SK-N-SH (cell line): ENCODE results near the gene VANGL2. TPM values are rescaled to one million over a fixed set of nuclear protein-coding genes. Genes with fewer than 3 reads are reported as not detected.

Experiments
- CTCF ChIA-PET: fragments of 300-600, 350-600 bp; formaldehyde crosslinking; extraction: SDS; loops from one replicate; lab custom pipeline; 2021; lab: Yijun Ruan, JAX
- POLR2A ChIA-PET: fragments of 350-600 bp; sonication (Branson Sonifier 250); formaldehyde crosslinking; extraction: SDS; loops from one replicate; lab custom pipeline; 2020; ENCODE audit warnings: antibody characterized with exemption, inconsistent platforms; lab: Yijun Ruan, JAX
- DNase-seq: peaks from one replicate; pipeline ENCODE4 v3.0.0; 2012
- H2AFZ ChIP-seq: fragments of 200-600 bp; sonication (generic); 2 replicates; pipeline ENCODE4 v1.8.1; 2016; ENCODE audit warnings: antibody characterized with exemption, mild to moderate bottlenecking, low read depth
- H3F3A ChIP-seq: fragments of 200-600 bp; sonication (generic); replicated peaks from 2 replicates; pipeline ENCODE3; 2016; ENCODE audit warnings: antibody characterized with exemption, mild to moderate bottlenecking; ENCODE audit not compliant: insufficient read depth
- H3K27ac ChIP-seq, 2 experiments: fragments of 200-500 bp in 1 of 2; fragments of 200-600 bp in 1 of 2; sonication (Bioruptor generic) in 1 of 2; sonication (generic), shearing (Covaris generic) in 1 of 2; 2 replicates each; pipeline versions ENCODE4 v1.5.1 to v1.6.1; 2014 to 2016; ENCODE audit warnings: low read depth in 2 of 2, inconsistent platforms in 1 of 2, low read length in 1 of 2, mild to moderate bottlenecking in 1 of 2, mixed read lengths in 1 of 2
- H3K27me3 ChIP-seq: fragments of 200-600 bp; sonication (generic), shearing (Covaris generic); 2 replicates; pipeline ENCODE4 v1.6.1; 2016; ENCODE audit warnings: mixed run types; ENCODE audit not compliant: insufficient read depth
- H3K36me3 ChIP-seq, 2 experiments: fragments of 200-500 bp in 1 of 2; fragments of 200-600 bp in 1 of 2; sonication (Bioruptor generic) in 1 of 2; sonication (generic) in 1 of 2; replicated peaks in 1 of 2; 2 replicates each; pipeline versions ENCODE3 to v1.5.1; 2014 to 2016; ENCODE audit warnings: low read length in 1 of 2, mild to moderate bottlenecking in 1 of 2; ENCODE audit not compliant: insufficient read depth in 2 of 2, control insufficient read depth in 1 of 2
- H3K4me1 ChIP-seq, 2 experiments: fragments of 200-500 bp in 1 of 2; fragments of 200-600 bp in 1 of 2; sonication (Bioruptor generic) in 1 of 2; sonication (generic), shearing (Covaris generic) in 1 of 2; 2 replicates each; pipeline versions ENCODE4 v1.5.1 to v1.6.1; 2014 to 2016; ENCODE audit warnings: low read depth in 1 of 2, low read length in 1 of 2, mixed run types in 1 of 2; ENCODE audit not compliant: insufficient read depth in 2 of 2, control insufficient read depth in 1 of 2
- H3K4me2 ChIP-seq: fragments of 200-600 bp; sonication (generic), shearing (Covaris generic); 2 replicates; pipeline ENCODE4 v1.6.1; 2017; ENCODE audit warnings: mixed run types
- H3K4me3 ChIP-seq, 2 experiments: fragments of 200-500 bp in 1 of 2; fragments of 200-600 bp in 1 of 2; sonication (Bioruptor generic) in 1 of 2; sonication (generic), shearing (Covaris generic) in 1 of 2; 2 replicates each; pipeline versions ENCODE4 v1.5.1 to v1.8.1; 2014 to 2016; ENCODE audit warnings: low read depth in 2 of 2, inconsistent platforms in 1 of 2, low read length in 1 of 2, mild to moderate bottlenecking in 1 of 2, mixed read lengths in 1 of 2, moderate library complexity in 1 of 2
- H3K79me2 ChIP-seq: fragments of 200-600 bp; sonication (generic); 2 replicates; pipeline ENCODE4 v1.8.1; 2017; ENCODE audit warnings: mild to moderate bottlenecking; ENCODE audit not compliant: insufficient read depth
- H3K9ac ChIP-seq: fragments of 200-600 bp; sonication (generic); 2 replicates; pipeline ENCODE4 v1.6.1; 2017; ENCODE audit warnings: mixed run types
- H3K9me2 ChIP-seq: fragments of 200-600 bp; sonication (generic); 2 replicates; pipeline ENCODE4 v1.6.1; 2017; ENCODE audit warnings: mixed run types
- H3K9me3 ChIP-seq: fragments of 200-600 bp; sonication (generic); 2 replicates; pipeline ENCODE4 v1.6.1; 2017; ENCODE audit warnings: mixed run types, mild to moderate bottlenecking, moderate library complexity
- H4K20me1 ChIP-seq: fragments of 200-600 bp; sonication (generic); 2 replicates; pipeline ENCODE4 v1.6.1; 2017; ENCODE audit warnings: mild to moderate bottlenecking, mixed run types; ENCODE audit not compliant: insufficient read depth
- CHD2 ChIP-seq: fragments of 150-350 bp; IDR thresholded peaks from 2 replicates; pipeline ENCODE4 v1.6.1; 2018; ENCODE audit warnings: low read length; ENCODE audit not compliant: partially characterized antibody
- ELF1 ChIP-seq: IDR thresholded peaks from 2 replicates; pipeline ENCODE4 v1.4.0; 2012
- EP300 ChIP-seq, 2 experiments: IDR thresholded peaks; 2 replicates each; pipeline versions ENCODE4 v1.4.0 to v1.6.1; 2012; ENCODE audit warnings: borderline replicate concordance in 1 of 2, low read depth in 1 of 2, low read length in 1 of 2
- EZH2phosphoT487 ChIP-seq: fragments of 200-600 bp; sonication (generic); IDR thresholded peaks from 2 replicates; pipeline ENCODE4 v1.6.1; 2017; ENCODE audit warnings: low read depth, mixed run types, mild to moderate bottlenecking, antibody characterized with exemption, moderate library complexity, borderline replicate concordance
- FOSL2 ChIP-seq: IDR thresholded peaks from 2 replicates; pipeline ENCODE4 v1.4.0; 2012; ENCODE audit warnings: low read depth, mild to moderate bottlenecking, moderate library complexity, borderline replicate concordance
- FOXJ3 ChIP-seq: sonication (generic); formaldehyde crosslinking; IDR thresholded peaks from 2 replicates; pipeline ENCODE4 v1.5.1; 2020; ENCODE audit warnings: mild to moderate bottlenecking, missing genetic modification reagents
- MXI1 ChIP-seq: IDR thresholded peaks from 2 replicates; pipeline ENCODE4 v1.6.1; 2012; ENCODE audit warnings: mild to moderate bottlenecking, low read depth, low read length, improper control_type of control experiment
- NFIC ChIP-seq: IDR thresholded peaks from 2 replicates; pipeline ENCODE4 v1.4.0; 2012; ENCODE audit warnings: borderline replicate concordance
- POLR2AphosphoS5 ChIP-seq: IDR thresholded peaks from 2 replicates; pipeline ENCODE4 v1.6.1; 2012; ENCODE audit warnings: low read depth, low read length
- RAD21 ChIP-seq: IDR thresholded peaks from 2 replicates; pipeline ENCODE4 v1.6.1; 2012; ENCODE audit warnings: mild to moderate bottlenecking, low read length
- RXRA ChIP-seq: IDR thresholded peaks from 2 replicates; pipeline ENCODE4 v1.4.0; 2012; ENCODE audit warnings: low read depth, mild to moderate bottlenecking, borderline replicate concordance
- SIN3A ChIP-seq: IDR thresholded peaks from 2 replicates; pipeline ENCODE4 v1.6.1; 2012; ENCODE audit warnings: low read depth, mild to moderate bottlenecking, low read length, moderate library complexity, borderline replicate concordance
- SMC3 ChIP-seq: IDR thresholded peaks from 2 replicates; pipeline ENCODE4 v1.6.1; 2012; ENCODE audit warnings: low read depth, low read length, improper control_type of control experiment
- TCF12 ChIP-seq: IDR thresholded peaks from 2 replicates; pipeline ENCODE4 v1.4.0; 2012
- TEAD4 ChIP-seq: IDR thresholded peaks from 2 replicates; pipeline ENCODE4 v1.4.0; 2012; ENCODE audit warnings: mild to moderate bottlenecking, borderline replicate concordance; ENCODE audit not compliant: insufficient read depth
- WGBS: methylation state at CpG from one replicate; pipeline ENCODE4 v1.1.6; 2017; ENCODE audit warnings: low lambda C conversion rate; 5-methylcytosine and 5-hydroxymethylcytosine counted together
- polyA plus RNA-seq, 3 experiments: library from polyadenylated mRNA; depleted of rRNA; stranded (reverse); fragments of >200 nt; gene quantifications; 2 replicates each; pipeline ENCODE4 v1.2.3, GENCODE V29; 2012
- TF ChIP-seq, protein P1 (sequence below): IDR thresholded peaks from 2 replicates; pipeline ENCODE4 v1.4.0; 2012; ENCODE audit warnings: low read depth, borderline replicate concordance
- TF ChIP-seq, protein P2 (sequence below): IDR thresholded peaks from 2 replicates; pipeline ENCODE4; 2012
- TF ChIP-seq, protein P3 (sequence below): fragments of 200-600 bp; sonication (generic); IDR thresholded peaks from 2 replicates; pipeline ENCODE4 v1.6.1; 2017; ENCODE audit warnings: antibody characterized with exemption, mild to moderate bottlenecking, moderate library complexity
- TF ChIP-seq, protein P4 (sequence below): fragments of 150-350 bp; IDR thresholded peaks from 2 replicates; pipeline ENCODE4 v1.6.1; 2017; ENCODE audit warnings: antibody characterized with exemption, low read length, low read depth, borderline replicate concordance
- TF ChIP-seq, protein P5 (sequence below): IDR thresholded peaks from 2 replicates; pipeline ENCODE4 v1.6.1; 2012; ENCODE audit warnings: mild to moderate bottlenecking, low read depth, low read length, moderate library complexity
- TF ChIP-seq, protein P6 (sequence below): IDR thresholded peaks from 2 replicates; pipeline ENCODE4 v1.4.0; 2012; ENCODE audit warnings: low read depth, borderline replicate concordance

The VANGL2 gene
- polyA plus RNA-seq, 1 of the 3 experiments (the other 2 are of a cell fraction) = 13.4 TPM

DNA sequence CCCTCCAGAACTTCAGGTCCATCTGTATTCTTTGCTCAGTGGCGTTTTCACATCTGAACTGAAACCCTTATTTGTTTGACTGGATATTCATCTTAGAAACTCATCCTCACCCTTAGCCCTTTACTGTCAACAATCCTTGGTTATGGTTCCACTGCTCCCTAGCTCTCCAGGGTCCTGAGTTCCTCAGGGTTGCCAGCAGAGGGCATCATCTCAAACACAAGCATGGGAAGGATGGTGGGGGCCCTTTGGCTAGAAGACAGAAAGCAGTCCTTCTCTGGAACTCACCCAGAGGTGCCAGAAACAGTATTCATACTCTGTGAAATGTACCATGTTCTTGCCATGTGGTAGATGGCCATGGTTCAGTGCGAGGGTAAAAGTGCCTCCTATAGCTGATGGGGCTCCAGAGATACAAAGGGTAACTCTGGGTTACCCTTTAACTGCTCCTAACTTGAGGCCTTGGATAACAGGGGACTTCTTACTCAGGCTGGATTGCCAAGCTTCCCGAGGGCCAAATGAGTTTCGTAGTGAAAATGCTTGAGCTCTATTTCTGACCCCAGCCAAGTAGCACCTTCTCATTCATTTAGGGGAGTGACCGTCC is 45.9 kb upstream of the VANGL2 start:
- peak; percentile 53 for DNase-seq
- ChIA-PET POLR2A (no interaction called here), CTCF (interaction anchor here (0.7 to 6.4 kb wide), 21 partner anchors 8 to 1098 kb away, joined by 3 to 100 read pairs (median 4); partner anchors contain the start of gene NHLH1)
- Histone ChIP-seq H3K36me3 (peaks cover 43 to 89% of the 10 kb centered on the region in 2 experiments), H3K9me2 (no peaks in the 10 kb centered on the region), H3K4me2 (no peak overlapping the region), H4K20me1 (no peaks in the 10 kb centered on the region), H3K4me3 (peak overlapping the region in 1 of 2 experiments; percentile 28; a peak in 1 of 4 replicates), H3K27me3 (no peaks in the 10 kb centered on the region), H2AFZ (no peak overlapping the region), H3K9me3 (no peaks in the 10 kb centered on the region), H3K4me1 (no peaks in the 10 kb centered on the region), H3F3A (peaks cover 4% of the 10 kb centered on the region), H3K27ac (no peak overlapping the region), H3K9ac (no peak overlapping the region), H3K79me2 (no peaks in the 10 kb centered on the region)
- 66% methylated on average over 5 of the region's 5 CpGs for WGBS
- TF ChIP-seq, protein P1, sequence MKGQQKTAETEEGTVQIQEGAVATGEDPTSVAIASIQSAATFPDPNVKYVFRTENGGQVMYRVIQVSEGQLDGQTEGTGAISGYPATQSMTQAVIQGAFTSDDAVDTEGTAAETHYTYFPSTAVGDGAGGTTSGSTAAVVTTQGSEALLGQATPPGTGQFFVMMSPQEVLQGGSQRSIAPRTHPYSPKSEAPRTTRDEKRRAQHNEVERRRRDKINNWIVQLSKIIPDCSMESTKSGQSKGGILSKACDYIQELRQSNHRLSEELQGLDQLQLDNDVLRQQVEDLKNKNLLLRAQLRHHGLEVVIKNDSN = no peak
- TF ChIP-seq TCF12 = no peak
- TF ChIP-seq SMC3 = peak; percentile 55
- no peak for TF ChIP-seq POLR2AphosphoS5
- TF ChIP-seq EZH2phosphoT487 = no peak
- no peak for TF ChIP-seq ELF1
- no peak for TF ChIP-seq RXRA
- TF ChIP-seq, protein P2, sequence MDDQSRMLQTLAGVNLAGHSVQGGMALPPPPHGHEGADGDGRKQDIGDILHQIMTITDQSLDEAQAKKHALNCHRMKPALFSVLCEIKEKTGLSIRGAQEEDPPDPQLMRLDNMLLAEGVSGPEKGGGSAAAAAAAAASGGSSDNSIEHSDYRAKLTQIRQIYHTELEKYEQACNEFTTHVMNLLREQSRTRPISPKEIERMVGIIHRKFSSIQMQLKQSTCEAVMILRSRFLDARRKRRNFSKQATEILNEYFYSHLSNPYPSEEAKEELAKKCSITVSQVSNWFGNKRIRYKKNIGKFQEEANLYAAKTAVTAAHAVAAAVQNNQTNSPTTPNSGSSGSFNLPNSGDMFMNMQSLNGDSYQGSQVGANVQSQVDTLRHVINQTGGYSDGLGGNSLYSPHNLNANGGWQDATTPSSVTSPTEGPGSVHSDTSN = no peak
- no peak for TF ChIP-seq CHD2
- no peak for TF ChIP-seq FOSL2
- TF ChIP-seq, protein P3, sequence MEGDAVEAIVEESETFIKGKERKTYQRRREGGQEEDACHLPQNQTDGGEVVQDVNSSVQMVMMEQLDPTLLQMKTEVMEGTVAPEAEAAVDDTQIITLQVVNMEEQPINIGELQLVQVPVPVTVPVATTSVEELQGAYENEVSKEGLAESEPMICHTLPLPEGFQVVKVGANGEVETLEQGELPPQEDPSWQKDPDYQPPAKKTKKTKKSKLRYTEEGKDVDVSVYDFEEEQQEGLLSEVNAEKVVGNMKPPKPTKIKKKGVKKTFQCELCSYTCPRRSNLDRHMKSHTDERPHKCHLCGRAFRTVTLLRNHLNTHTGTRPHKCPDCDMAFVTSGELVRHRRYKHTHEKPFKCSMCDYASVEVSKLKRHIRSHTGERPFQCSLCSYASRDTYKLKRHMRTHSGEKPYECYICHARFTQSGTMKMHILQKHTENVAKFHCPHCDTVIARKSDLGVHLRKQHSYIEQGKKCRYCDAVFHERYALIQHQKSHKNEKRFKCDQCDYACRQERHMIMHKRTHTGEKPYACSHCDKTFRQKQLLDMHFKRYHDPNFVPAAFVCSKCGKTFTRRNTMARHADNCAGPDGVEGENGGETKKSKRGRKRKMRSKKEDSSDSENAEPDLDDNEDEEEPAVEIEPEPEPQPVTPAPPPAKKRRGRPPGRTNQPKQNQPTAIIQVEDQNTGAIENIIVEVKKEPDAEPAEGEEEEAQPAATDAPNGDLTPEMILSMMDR = peak; percentile 70
- peak; percentile 44 for TF ChIP-seq RAD21
- no peak for TF ChIP-seq TEAD4
- TF ChIP-seq NFIC = no peak
- TF ChIP-seq, protein P4, sequence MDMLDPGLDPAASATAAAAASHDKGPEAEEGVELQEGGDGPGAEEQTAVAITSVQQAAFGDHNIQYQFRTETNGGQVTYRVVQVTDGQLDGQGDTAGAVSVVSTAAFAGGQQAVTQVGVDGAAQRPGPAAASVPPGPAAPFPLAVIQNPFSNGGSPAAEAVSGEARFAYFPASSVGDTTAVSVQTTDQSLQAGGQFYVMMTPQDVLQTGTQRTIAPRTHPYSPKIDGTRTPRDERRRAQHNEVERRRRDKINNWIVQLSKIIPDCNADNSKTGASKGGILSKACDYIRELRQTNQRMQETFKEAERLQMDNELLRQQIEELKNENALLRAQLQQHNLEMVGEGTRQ = no peak
- TF ChIP-seq, protein P5, sequence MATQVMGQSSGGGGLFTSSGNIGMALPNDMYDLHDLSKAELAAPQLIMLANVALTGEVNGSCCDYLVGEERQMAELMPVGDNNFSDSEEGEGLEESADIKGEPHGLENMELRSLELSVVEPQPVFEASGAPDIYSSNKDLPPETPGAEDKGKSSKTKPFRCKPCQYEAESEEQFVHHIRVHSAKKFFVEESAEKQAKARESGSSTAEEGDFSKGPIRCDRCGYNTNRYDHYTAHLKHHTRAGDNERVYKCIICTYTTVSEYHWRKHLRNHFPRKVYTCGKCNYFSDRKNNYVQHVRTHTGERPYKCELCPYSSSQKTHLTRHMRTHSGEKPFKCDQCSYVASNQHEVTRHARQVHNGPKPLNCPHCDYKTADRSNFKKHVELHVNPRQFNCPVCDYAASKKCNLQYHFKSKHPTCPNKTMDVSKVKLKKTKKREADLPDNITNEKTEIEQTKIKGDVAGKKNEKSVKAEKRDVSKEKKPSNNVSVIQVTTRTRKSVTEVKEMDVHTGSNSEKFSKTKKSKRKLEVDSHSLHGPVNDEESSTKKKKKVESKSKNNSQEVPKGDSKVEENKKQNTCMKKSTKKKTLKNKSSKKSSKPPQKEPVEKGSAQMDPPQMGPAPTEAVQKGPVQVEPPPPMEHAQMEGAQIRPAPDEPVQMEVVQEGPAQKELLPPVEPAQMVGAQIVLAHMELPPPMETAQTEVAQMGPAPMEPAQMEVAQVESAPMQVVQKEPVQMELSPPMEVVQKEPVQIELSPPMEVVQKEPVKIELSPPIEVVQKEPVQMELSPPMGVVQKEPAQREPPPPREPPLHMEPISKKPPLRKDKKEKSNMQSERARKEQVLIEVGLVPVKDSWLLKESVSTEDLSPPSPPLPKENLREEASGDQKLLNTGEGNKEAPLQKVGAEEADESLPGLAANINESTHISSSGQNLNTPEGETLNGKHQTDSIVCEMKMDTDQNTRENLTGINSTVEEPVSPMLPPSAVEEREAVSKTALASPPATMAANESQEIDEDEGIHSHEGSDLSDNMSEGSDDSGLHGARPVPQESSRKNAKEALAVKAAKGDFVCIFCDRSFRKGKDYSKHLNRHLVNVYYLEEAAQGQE = peak; percentile 53; the same call in 1 of the 2 replicates
- TF ChIP-seq, protein P6, sequence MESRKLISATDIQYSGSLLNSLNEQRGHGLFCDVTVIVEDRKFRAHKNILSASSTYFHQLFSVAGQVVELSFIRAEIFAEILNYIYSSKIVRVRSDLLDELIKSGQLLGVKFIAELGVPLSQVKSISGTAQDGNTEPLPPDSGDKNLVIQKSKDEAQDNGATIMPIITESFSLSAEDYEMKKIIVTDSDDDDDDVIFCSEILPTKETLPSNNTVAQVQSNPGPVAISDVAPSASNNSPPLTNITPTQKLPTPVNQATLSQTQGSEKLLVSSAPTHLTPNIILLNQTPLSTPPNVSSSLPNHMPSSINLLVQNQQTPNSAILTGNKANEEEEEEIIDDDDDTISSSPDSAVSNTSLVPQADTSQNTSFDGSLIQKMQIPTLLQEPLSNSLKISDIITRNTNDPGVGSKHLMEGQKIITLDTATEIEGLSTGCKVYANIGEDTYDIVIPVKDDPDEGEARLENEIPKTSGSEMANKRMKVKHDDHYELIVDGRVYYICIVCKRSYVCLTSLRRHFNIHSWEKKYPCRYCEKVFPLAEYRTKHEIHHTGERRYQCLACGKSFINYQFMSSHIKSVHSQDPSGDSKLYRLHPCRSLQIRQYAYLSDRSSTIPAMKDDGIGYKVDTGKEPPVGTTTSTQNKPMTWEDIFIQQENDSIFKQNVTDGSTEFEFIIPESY = no peak
- no peak for TF ChIP-seq FOXJ3
- no peak for TF ChIP-seq MXI1
- no peak for TF ChIP-seq EP300 (IDR thresholded peaks at IDR 0.05; ENCODE audit: borderline replicate concordance in 1 of 2, low read depth in 1 of 2, low read length in 1 of 2)
- no peak for TF ChIP-seq SIN3A
